Keratinocyte (primary cell): ENCODE measurements around the gene RSBN1. TPM values are rescaled to one million over a fixed set of nuclear protein-coding genes. Genes with fewer than 3 reads are reported as not detected.

Experiments
- DNase-seq: peaks from one replicate; pipeline ENCODE4 v3.0.0-alpha.2; 2011; ENCODE audit warnings: low read depth, missing footprints, low spot score
- FAIRE-seq: peaks from 2 replicates; lab custom pipeline; 2011; peaks lifted over from hg19 to GRCh38; lab: Jason Lieb, UNC
- H2AFZ ChIP-seq: 2 replicates; pipeline ENCODE4 v1.6.0; 2012; ENCODE audit warnings: low read length, control low read depth, inconsistent platforms; ENCODE audit not compliant: control insufficient read depth
- H3K27ac ChIP-seq: 2 replicates; pipeline ENCODE4 v1.5.1; 2011; ENCODE audit warnings: low read length; ENCODE audit not compliant: control insufficient read depth, insufficient read depth
- H3K27me3 ChIP-seq: 3 replicates; pipeline ENCODE4 v1.6.0; 2011; ENCODE audit warnings: low read length; ENCODE audit not compliant: control insufficient read depth, insufficient read depth; ENCODE audit errors: extremely low read depth
- H3K36me3 ChIP-seq, 2 experiments: 2 replicates in 1 of 2; 3 replicates in 1 of 2; pipeline ENCODE4 v1.5.1; 2011; ENCODE audit warnings: low read length in 2 of 2, mild to moderate bottlenecking in 1 of 2; ENCODE audit not compliant: control insufficient read depth in 2 of 2, insufficient read depth in 2 of 2; ENCODE audit errors: extremely low read depth in 1 of 2
- H3K4me1 ChIP-seq: 3 replicates; pipeline ENCODE4 v1.5.1; 2011; ENCODE audit warnings: low read length; ENCODE audit not compliant: control insufficient read depth, insufficient read depth; ENCODE audit errors: extremely low read depth
- H3K4me2 ChIP-seq: 3 replicates; pipeline ENCODE4 v1.6.0; 2011; ENCODE audit warnings: low read depth, low read length; ENCODE audit not compliant: control insufficient read depth, insufficient read depth; ENCODE audit errors: extremely low read depth
- H3K4me3 ChIP-seq, 3 experiments: fragments of 200-600 bp in 1 of 3; sonication (generic) in 1 of 3; 2 replicates in 2 of 3; 3 replicates in 1 of 3; pipeline ENCODE4 v1.5.1; 2011 to 2016; ENCODE audit warnings: low read length in 3 of 3, mild to moderate bottlenecking in 3 of 3, control low read depth in 2 of 3, inconsistent platforms in 1 of 3, low read depth in 1 of 3, mixed read lengths in 1 of 3, mixed run types in 1 of 3, moderate library complexity in 1 of 3; ENCODE audit not compliant: control insufficient read depth in 2 of 3, insufficient read depth in 2 of 3; ENCODE audit errors: extremely low read depth in 1 of 3
- H3K79me2 ChIP-seq: 2 replicates; pipeline ENCODE4 v1.6.0; 2012; ENCODE audit warnings: low read length; ENCODE audit not compliant: control insufficient read depth, insufficient read depth
- H3K9ac ChIP-seq: 3 replicates; pipeline ENCODE4 v1.6.0; 2011; ENCODE audit warnings: low read length; ENCODE audit not compliant: control insufficient read depth, insufficient read depth; ENCODE audit errors: extremely low read depth
- H3K9me1 ChIP-seq: 3 replicates; pipeline ENCODE4 v1.6.0; 2011; ENCODE audit warnings: low read length; ENCODE audit not compliant: control insufficient read depth, insufficient read depth; ENCODE audit errors: extremely low read depth
- H3K9me3 ChIP-seq: 2 replicates; pipeline ENCODE4 v1.5.1; 2012; ENCODE audit warnings: low read depth, low read length; ENCODE audit not compliant: control insufficient read depth
- H4K20me1 ChIP-seq: 3 replicates; pipeline ENCODE4 v1.6.0; 2011; ENCODE audit warnings: low read length; ENCODE audit not compliant: control insufficient read depth, insufficient read depth; ENCODE audit errors: extremely low read depth
- EZH2 ChIP-seq: IDR thresholded peaks from one replicate; pipeline ENCODE4 v1.6.1; 2012; ENCODE audit warnings: inconsistent platforms, mild to moderate bottlenecking, low read length, moderate library complexity
- dilution Hi-C: fragments of 300-500 bp; cut with MboI; formaldehyde crosslinking; loops from one replicate; pipeline ENCODE4 v1.7.0; 2020; ENCODE audit warnings: low sequenced_read_pairs; ENCODE audit not compliant: extremely low pct_ligation_motif_present
- polyA plus RNA-seq, 5 experiments: library from polyadenylated mRNA; depleted of rRNA in 3 of 5; stranded (reverse) in 3 of 5; stranded (forward) in 1 of 5; unstranded in 1 of 5; fragments of >200 nt; gene quantifications; 1 replicate in 1 of 5; 2 replicates in 3 of 5; 3 replicates in 1 of 5; pipeline versions ENCODE4 v1.2.1 to v1.2.3, GENCODE V29; 2011 to 2012; ENCODE audit warnings: missing spikeins in 2 of 5, low read depth in 1 of 5, low replicate concordance in 1 of 5
- TF ChIP-seq, protein P1 (sequence below), 3 experiments: IDR thresholded peaks in 1 of 3; conservative IDR thresholded peaks in 1 of 3; optimal IDR thresholded peaks in 1 of 3; 2 replicates in 2 of 3; 3 replicates in 1 of 3; pipeline versions ENCODE3 to v1.5.1; 2011; ENCODE audit warnings: low read length in 3 of 3, mild to moderate bottlenecking in 3 of 3, moderate library complexity in 2 of 3, control low read depth in 1 of 3, inconsistent platforms in 1 of 3; ENCODE audit not compliant: insufficient read depth in 2 of 3; ENCODE audit errors: extremely low read depth in 1 of 3

Gene RSBN1
- polyA plus RNA-seq, 1 donor (not counting 4 experiments of a cell fraction or from before 2014, with no cell fraction given) = 10.4 TPM

- Histone ChIP-seq H3K36me3 (no peaks in the 10 kb centered on the region), H3K4me3 (no peak overlapping the region), H2AFZ (no peak overlapping the region), H3K4me2 (no peak overlapping the region), H3K9me1 (peaks cover 5% of the 10 kb centered on the region), H3K27me3 (no peaks in the 10 kb centered on the region), H3K79me2 (peaks cover 30% of the 10 kb centered on the region), H3K9me3 (no peaks in the 10 kb centered on the region), H4K20me1 (peaks cover 3% of the 10 kb centered on the region), H3K27ac (no peak overlapping the region), H3K4me1 (peaks cover 10% of the 10 kb centered on the region), H3K9ac (no peak overlapping the region)
- no peak for TF ChIP-seq EZH2
- TF ChIP-seq, protein P1, sequence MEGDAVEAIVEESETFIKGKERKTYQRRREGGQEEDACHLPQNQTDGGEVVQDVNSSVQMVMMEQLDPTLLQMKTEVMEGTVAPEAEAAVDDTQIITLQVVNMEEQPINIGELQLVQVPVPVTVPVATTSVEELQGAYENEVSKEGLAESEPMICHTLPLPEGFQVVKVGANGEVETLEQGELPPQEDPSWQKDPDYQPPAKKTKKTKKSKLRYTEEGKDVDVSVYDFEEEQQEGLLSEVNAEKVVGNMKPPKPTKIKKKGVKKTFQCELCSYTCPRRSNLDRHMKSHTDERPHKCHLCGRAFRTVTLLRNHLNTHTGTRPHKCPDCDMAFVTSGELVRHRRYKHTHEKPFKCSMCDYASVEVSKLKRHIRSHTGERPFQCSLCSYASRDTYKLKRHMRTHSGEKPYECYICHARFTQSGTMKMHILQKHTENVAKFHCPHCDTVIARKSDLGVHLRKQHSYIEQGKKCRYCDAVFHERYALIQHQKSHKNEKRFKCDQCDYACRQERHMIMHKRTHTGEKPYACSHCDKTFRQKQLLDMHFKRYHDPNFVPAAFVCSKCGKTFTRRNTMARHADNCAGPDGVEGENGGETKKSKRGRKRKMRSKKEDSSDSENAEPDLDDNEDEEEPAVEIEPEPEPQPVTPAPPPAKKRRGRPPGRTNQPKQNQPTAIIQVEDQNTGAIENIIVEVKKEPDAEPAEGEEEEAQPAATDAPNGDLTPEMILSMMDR (optimal IDR thresholded peaks at IDR 0.05 in 1 of 3, IDR thresholded peaks at IDR 0.05 in 1 of 3, conservative IDR thresholded peaks at IDR 0.05 in 1 of 3; ENCODE audit: extremely low read depth in 1 of 3, insufficient read depth in 2 of 3, low read length in 3 of 3) = no peak
- no peak for DNase-seq
- no peak for FAIRE-seq
- dilution Hi-C loops = no loop called here
Measured at GRCh38 chr1:113782406-113782805, 29.9 kb downstream of the RSBN1 start.

DNA sequence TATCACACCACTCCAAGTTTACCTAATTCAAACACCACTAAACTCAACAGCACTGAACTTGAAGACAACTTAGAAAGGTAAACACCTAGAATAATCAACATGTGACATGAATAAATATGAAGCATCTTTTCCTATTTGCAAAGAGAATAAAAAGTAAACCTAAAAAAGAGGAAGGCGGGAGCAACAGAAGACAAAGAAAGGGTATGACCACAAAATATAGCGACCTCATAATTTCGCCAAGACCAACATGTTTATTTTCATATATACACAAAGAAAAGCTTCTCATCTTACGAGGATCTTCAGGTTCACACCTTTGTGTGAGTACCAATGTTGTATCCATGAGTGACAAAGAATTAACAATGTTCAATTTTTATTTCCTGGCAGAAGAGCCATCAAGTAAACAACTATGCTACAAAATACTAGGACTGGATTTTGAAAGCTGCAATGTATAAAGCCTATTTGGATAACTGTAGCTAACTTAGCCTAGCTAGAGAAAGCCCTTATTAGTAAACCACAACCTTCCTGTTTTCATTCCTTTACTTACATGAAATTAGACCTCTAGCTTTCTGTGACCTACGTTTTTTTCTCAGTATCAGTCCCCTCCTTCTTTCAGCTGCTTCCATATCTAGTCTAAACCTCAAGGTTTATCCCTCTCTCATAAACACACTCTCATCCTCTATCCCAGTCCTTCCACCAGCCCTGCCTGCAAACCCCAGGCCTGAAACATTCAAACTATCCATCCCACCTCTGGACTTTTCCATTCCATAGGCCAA is 31.7 kb downstream of the RSBN1 start:
- peaks cover 5% of the 10 kb centered on the region for H3K9me1 ChIP-seq
- dilution Hi-C loops = no loop called here
- H2AFZ ChIP-seq = no peak overlapping the region
- no peak for DNase-seq
- H3K79me2 ChIP-seq = peaks cover 26% of the 10 kb centered on the region
- H3K4me1 ChIP-seq = peaks cover 10% of the 10 kb centered on the region
- H3K27ac ChIP-seq = no peak overlapping the region
- peaks cover 3% of the 10 kb centered on the region for H4K20me1 ChIP-seq
- H3K27me3 ChIP-seq = no peaks in the 10 kb centered on the region
- H3K9ac ChIP-seq = no peak overlapping the region
- H3K9me3 ChIP-seq = no peaks in the 10 kb centered on the region
- peaks cover 1 to 5% of the 10 kb centered on the region in 2 experiments for H3K36me3 ChIP-seq
- TF ChIP-seq, protein P1 (optimal IDR thresholded peaks at IDR 0.05 in 1 of 3, IDR thresholded peaks at IDR 0.05 in 1 of 3, conservative IDR thresholded peaks at IDR 0.05 in 1 of 3; ENCODE audit: extremely low read depth in 1 of 3, insufficient read depth in 2 of 3, low read length in 3 of 3) = no peak
- no peak for TF ChIP-seq EZH2
- no peak for FAIRE-seq
- no peak overlapping the region for H3K4me3 ChIP-seq
- H3K4me2 ChIP-seq = no peak overlapping the region
